HUES48 (cell line): ENCODE data around the gene UPK1B.
"Not testable (repeated sequence)": the region's sequence is repeated elsewhere in the genome, so short reads cannot be mapped to it uniquely, and the experiment has no call there.

Experiments used
- H3K27ac ChIP-seq: one replicate; pipeline ENCODE4 v1.7.0; 2013; ENCODE audit warnings: low read depth, low read length, inconsistent platforms
- H3K27me3 ChIP-seq: 2 replicates; pipeline ENCODE4 v1.6.1; 2013; ENCODE audit warnings: mild to moderate bottlenecking, low read length; ENCODE audit not compliant: control insufficient read depth, insufficient read depth
- H3K36me3 ChIP-seq: 2 replicates; pipeline ENCODE4 v1.6.1; 2013; ENCODE audit warnings: low read length; ENCODE audit not compliant: control insufficient read depth, insufficient read depth
- H3K4me1 ChIP-seq: 2 replicates; pipeline ENCODE4 v1.6.1; 2013; ENCODE audit warnings: mild to moderate bottlenecking, low read length; ENCODE audit not compliant: control insufficient read depth, insufficient read depth
- H3K4me3 ChIP-seq: 2 replicates; pipeline ENCODE4 v1.5.1; 2013; ENCODE audit warnings: mild to moderate bottlenecking, low read depth, low read length
- H3K9ac ChIP-seq: 2 replicates; pipeline ENCODE4 v1.6.1; 2013; ENCODE audit warnings: mild to moderate bottlenecking, low read depth, low read length, moderate library complexity
- H3K9me3 ChIP-seq: 2 replicates; pipeline ENCODE4 v1.6.1; 2013; ENCODE audit warnings: low read length; ENCODE audit not compliant: control insufficient read depth, insufficient read depth

UPK1B gene

GRCh38 chr3:119173325-119173724 lies at the start of gene UPK1B:
UPK1B (plus strand) TSS chr3:119173598; CDS start chr3:119186742, 13,144 bp downstream.
- no peaks in the 10 kb centered on the region for H3K4me1 ChIP-seq
- no peaks in the 10 kb centered on the region for H3K36me3 ChIP-seq
- H3K4me3 ChIP-seq = no peak within 1 kb of the TSS
- H3K27ac ChIP-seq = no peak within 1 kb of the TSS
- no peaks in the 10 kb centered on the region for H3K9me3 ChIP-seq
- no peaks in the 10 kb centered on the region for H3K27me3 ChIP-seq
- H3K9ac ChIP-seq = no peak within 1 kb of the TSS

DNA sequence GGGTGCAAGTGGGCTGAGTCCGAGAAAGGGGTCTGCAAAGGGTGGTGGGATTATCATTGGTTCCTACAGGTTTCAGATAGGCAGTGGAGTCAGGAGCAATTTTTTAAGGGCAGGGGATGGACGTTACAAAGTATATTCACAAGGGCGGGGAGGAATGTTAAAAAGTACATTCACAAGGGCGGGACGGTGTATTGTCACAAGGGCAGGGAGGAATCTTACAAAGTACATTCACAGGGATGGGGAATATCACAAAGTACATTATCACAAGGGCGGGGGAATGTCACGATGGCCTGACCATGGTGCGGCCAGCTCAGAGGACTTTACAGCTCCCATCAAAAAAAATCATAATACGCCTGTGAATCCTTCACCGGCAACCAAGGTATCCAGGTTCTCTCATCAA lies 48.1 kb upstream of the UPK1B start:
- no peak overlapping the region for H3K4me3 ChIP-seq
- no peak overlapping the region for H3K27ac ChIP-seq
- no peak overlapping the region for H3K9ac ChIP-seq
- no peaks in the 10 kb centered on the region for H3K27me3 ChIP-seq
- peaks cover 8% of the 10 kb centered on the region for H3K4me1 ChIP-seq
- no peaks in the 10 kb centered on the region for H3K36me3 ChIP-seq
- peaks cover 15% of the 10 kb centered on the region for H3K9me3 ChIP-seq

DNA sequence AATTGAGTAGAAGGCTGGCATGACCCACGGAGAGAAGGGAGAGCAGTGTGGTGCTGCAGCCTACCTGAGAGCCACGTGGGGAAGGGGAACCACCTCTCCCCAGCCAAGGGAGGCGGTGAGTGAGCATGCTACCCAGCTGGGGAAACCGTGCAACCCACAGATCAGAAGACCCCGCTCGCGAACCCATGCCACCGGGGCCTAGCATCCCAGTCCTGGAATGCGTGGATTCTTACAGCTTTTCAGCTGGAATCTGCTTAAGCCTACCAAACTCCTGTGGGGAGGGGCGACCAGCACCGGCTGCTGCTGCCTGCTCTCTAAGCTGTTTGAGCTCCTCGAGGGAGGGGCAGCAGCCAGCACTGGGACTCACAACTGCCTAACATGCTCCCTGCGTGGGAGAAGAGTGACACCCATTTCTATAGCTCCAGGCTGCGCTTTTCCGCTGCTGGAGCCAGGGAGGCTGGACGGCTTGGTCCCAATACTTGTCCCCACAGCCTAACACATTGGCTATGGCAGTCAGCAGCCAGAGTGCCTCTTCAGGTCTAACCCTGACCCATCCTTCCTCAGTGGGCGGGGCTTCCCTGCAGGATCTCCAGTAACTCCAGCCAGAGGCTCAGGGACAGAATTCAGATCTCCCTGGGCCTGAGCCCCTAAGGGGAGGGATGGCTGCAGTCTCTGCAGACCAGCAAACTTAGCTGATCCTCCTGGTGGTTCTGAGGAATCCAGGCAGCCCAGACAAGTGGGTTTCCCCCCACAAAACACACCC lies 47.5 kb upstream of the UPK1B start:
- peaks cover 4% of the 10 kb centered on the region for H3K4me1 ChIP-seq
- peaks cover 9% of the 10 kb centered on the region; the same call in 1 of the 2 replicates for H3K9me3 ChIP-seq
- H3K27me3 ChIP-seq = no peaks in the 10 kb centered on the region
- H3K4me3 ChIP-seq = no peak overlapping the region
- H3K9ac ChIP-seq = no peak overlapping the region
- H3K27ac ChIP-seq = no peak overlapping the region
- H3K36me3 ChIP-seq = no peaks in the 10 kb centered on the region

DNA sequence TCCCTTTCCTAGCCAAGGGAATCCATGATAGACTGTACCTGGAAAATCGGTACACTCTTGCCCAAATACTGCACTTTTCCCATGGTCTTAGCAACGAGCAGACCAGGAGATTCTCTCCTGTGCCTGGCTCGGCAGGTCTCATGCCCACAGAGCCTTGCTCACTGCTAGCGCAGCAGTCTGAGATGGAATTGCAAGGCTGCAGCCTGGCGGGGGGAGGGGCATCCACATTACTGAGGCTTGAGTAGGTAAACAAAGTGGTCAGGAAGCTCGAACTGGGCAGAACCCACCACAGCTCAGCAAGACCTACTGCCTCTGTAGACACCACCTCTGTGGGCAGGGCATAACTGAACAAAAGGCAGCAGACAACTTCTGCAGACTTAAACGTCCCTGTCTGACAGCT lies 43.1 kb upstream of the UPK1B start:
- H3K27ac ChIP-seq, H3K27me3 ChIP-seq, H3K4me1 ChIP-seq, H3K36me3 ChIP-seq, H3K9ac ChIP-seq, H3K9me3 ChIP-seq, H3K4me3 ChIP-seq: not testable (repeated sequence)

GRCh38 chr3:119132291-119132690 lies 41.1 kb upstream of the UPK1B start:
- not testable (repeated sequence) for H3K27ac ChIP-seq, H3K36me3 ChIP-seq, H3K9me3 ChIP-seq, H3K27me3 ChIP-seq, H3K4me3 ChIP-seq, H3K9ac ChIP-seq, H3K4me1 ChIP-seq

- H3K36me3 ChIP-seq, H3K27me3 ChIP-seq, H3K9me3 ChIP-seq, H3K4me1 ChIP-seq, H3K27ac ChIP-seq, H3K4me3 ChIP-seq, H3K9ac ChIP-seq: not testable (repeated sequence)
These were observed 34.0 kb upstream of the UPK1B start for GRCh38 chr3:119139360-119139759.

GRCh38 chr3:119140466-119140865 lies 32.9 kb upstream of the UPK1B start:
- no peaks in the 10 kb centered on the region; the same call in 1 of the 2 replicates for H3K9me3 ChIP-seq
- no peak overlapping the region for H3K27ac ChIP-seq
- no peaks in the 10 kb centered on the region for H3K27me3 ChIP-seq
- H3K36me3 ChIP-seq = no peaks in the 10 kb centered on the region
- H3K4me3 ChIP-seq = no peak overlapping the region
- no peaks in the 10 kb centered on the region for H3K4me1 ChIP-seq
- no peak overlapping the region for H3K9ac ChIP-seq

DNA sequence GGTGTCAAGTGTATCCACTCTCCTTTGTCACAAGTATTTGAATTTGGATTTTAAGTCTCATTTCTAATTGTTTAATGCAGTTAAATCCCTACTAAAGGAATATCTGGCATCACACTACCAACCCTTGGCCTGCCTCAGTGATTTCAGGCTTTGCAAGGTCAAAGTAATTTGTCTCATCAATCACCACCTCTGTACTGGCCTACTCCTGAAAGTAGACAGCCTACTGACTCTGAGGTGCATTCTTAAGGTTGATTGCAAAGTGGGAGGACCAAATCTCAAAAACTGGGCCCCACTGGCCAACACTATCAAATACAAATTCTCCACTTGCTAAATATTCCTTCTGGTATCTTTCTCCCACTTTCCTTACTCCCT lies 28.3 kb upstream of the UPK1B start:
- no peaks in the 10 kb centered on the region for H3K9me3 ChIP-seq
- H3K4me1 ChIP-seq = no peaks in the 10 kb centered on the region
- H3K27ac ChIP-seq = no peak overlapping the region
- no peak overlapping the region for H3K4me3 ChIP-seq
- no peaks in the 10 kb centered on the region for H3K36me3 ChIP-seq
- no peaks in the 10 kb centered on the region for H3K27me3 ChIP-seq
- H3K9ac ChIP-seq = no peak overlapping the region

DNA sequence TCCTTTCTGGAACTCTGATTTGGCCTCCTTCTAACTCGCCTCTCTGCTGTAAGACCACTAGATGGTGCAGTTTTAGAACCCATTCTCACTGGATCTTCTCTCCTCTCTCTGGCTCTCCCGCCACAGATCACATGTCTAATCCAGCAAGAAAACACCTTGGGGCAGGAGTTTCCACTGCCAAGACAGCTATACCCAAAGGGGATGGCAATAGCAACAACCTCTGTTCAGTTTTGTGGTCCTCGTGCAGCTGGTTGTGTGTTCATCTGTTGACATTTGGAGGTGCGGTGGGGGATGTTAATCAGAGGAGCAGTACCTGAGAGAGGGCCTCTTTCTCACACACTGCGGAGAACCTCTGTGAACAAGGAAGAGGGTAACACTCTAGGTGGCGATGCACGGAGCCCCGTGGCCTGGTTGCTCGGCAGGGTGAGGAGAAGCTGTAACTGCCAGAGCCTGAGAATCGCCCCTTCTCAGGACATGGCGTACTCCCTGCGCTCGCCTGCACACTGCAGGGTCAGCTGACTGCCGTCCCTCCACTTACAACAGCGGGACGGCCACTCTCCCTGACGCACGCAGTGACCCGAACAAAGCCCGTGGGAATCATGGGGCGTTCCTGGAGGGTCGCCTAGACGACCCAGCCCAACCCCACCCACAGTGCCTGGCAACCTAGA lies 27.8 kb upstream of the UPK1B start, which contains the start of gene TEX55:
Gene TEX55 (plus strand): TSS at position 666 of the 668 bp plus-strand sequence. CDS start 25 bp downstream, outside the sequence.
- H3K9ac ChIP-seq = no peak within 1 kb of the TSS

GRCh38 chr3:119146578-119147375 lies 26.6 kb upstream of the UPK1B start:
- no peaks in the 10 kb centered on the region for H3K4me1 ChIP-seq
- H3K9me3 ChIP-seq = no peaks in the 10 kb centered on the region
- H3K27me3 ChIP-seq = no peaks in the 10 kb centered on the region
- H3K4me3 ChIP-seq = no peak overlapping the region
- H3K36me3 ChIP-seq = no peaks in the 10 kb centered on the region
- H3K27ac ChIP-seq = no peak overlapping the region
- no peak overlapping the region for H3K9ac ChIP-seq

More for the DNA sequence above, 27.8 kb upstream of the UPK1B start, which contains the start of gene TEX55:
- H3K27ac ChIP-seq = no peak within 1 kb of the TSS
- no peaks in the 10 kb centered on the region for H3K27me3 ChIP-seq
- H3K4me3 ChIP-seq = no peak within 1 kb of the TSS
- no peaks in the 10 kb centered on the region for H3K36me3 ChIP-seq
- H3K9me3 ChIP-seq = no peaks in the 10 kb centered on the region
- no peaks in the 10 kb centered on the region for H3K4me1 ChIP-seq

- H3K4me3 ChIP-seq = no peak overlapping the region
- H3K36me3 ChIP-seq = no peaks in the 10 kb centered on the region
- no peaks in the 10 kb centered on the region for H3K4me1 ChIP-seq
- H3K27ac ChIP-seq = no peak overlapping the region
- H3K27me3 ChIP-seq = no peaks in the 10 kb centered on the region
- H3K9ac ChIP-seq = no peak overlapping the region
- H3K9me3 ChIP-seq = no peaks in the 10 kb centered on the region
These were observed 25.9 kb upstream of the UPK1B start for GRCh38 chr3:119147494-119147893.
